Fibroblast of pulmonary artery (primary cell): ENCODE data around the gene TBL1Y.
"Not testable (repeated sequence)": the region's sequence is repeated elsewhere in the genome, so short reads cannot be mapped to it uniquely, and the experiment has no call there.

ENCODE experiments used
- DNase-seq: peaks from one replicate; pipeline ENCODE4 v3.0.0-alpha.2; 2010; ENCODE audit warnings: low read depth
- H3K4me3 ChIP-seq: replicated peaks from 2 replicates; pipeline ENCODE4 v1.5.1; 2011; ENCODE audit warnings: low read depth, mild to moderate bottlenecking, control low read depth, low read length, moderate library complexity
- CTCF ChIP-seq: IDR thresholded peaks from 2 replicates; pipeline ENCODE4 v1.5.1; 2011; ENCODE audit warnings: mild to moderate bottlenecking, control low read depth, low read length, inconsistent platforms; ENCODE audit errors: missing control alignments

TBL1Y gene

GRCh38 chrY:7078725-7079124 is 168.2 kb downstream of the TBL1Y start:
- H3K4me3 ChIP-seq: no peak overlapping the region
- DNase-seq: no peak
- no peak for TF ChIP-seq CTCF

- not testable (repeated sequence) for DNase-seq, H3K4me3 ChIP-seq
Measured at GRCh38 chrY:7080548-7080947, 170.1 kb downstream of the TBL1Y start.

- peak; percentile 46 for TF ChIP-seq CTCF
- DNase-seq: peak; percentile 45
- no peak overlapping the region for H3K4me3 ChIP-seq
Measured at GRCh38 chrY:7085606-7086005, 175.1 kb downstream of the TBL1Y start.

GRCh38 chrY:7092836-7093235 is 182.3 kb downstream of the TBL1Y start:
- no peak for DNase-seq
- no peak for TF ChIP-seq CTCF
- no peak overlapping the region for H3K4me3 ChIP-seq

GRCh38 chrY:7094365-7094764 is 183.9 kb downstream of the TBL1Y start:
- no peak for TF ChIP-seq CTCF
- DNase-seq: no peak
- no peak overlapping the region for H3K4me3 ChIP-seq

GRCh38 chrY:7097021-7097420 is 186.5 kb downstream of the TBL1Y start:
- TF ChIP-seq CTCF: no peak
- DNase-seq: no peak
- H3K4me3 ChIP-seq: no peak overlapping the region

- H3K4me3 ChIP-seq: no peak overlapping the region
- TF ChIP-seq CTCF: no peak
- no peak for DNase-seq
Measured at GRCh38 chrY:7099742-7100141, 189.2 kb downstream of the TBL1Y start.

GRCh38 chrY:7102680-7103079 is 192.2 kb downstream of the TBL1Y start:
- no peak for DNase-seq
- H3K4me3 ChIP-seq: no peak overlapping the region
- TF ChIP-seq CTCF: no peak
